Fibroblast of lung (primary cell): ENCODE results near the gene NUDT21. TPM values are rescaled to one million over a fixed set of nuclear protein-coding genes. Genes with fewer than 3 reads are reported as not detected.

ENCODE experiments used
- DNase-seq, 2 donors: peaks; one replicate each; pipeline versions ENCODE4 v3.0.0 to v3.0.0-alpha.2; 2010; ENCODE audit warnings: low read depth in 2 of 2
- H2AFZ ChIP-seq: 2 replicates; pipeline ENCODE4 v1.5.1; 2012; ENCODE audit warnings: low read length, control low read depth, inconsistent platforms
- H3K27ac ChIP-seq: 2 replicates; pipeline ENCODE4 v1.5.1; 2011; ENCODE audit warnings: low read length, control low read depth; ENCODE audit not compliant: insufficient read depth
- H3K27me3 ChIP-seq: 2 replicates; pipeline ENCODE4 v1.5.1; 2011; ENCODE audit warnings: mild to moderate bottlenecking, low read length; ENCODE audit not compliant: control insufficient read depth, insufficient read depth
- H3K36me3 ChIP-seq: 2 replicates; pipeline ENCODE4 v1.5.1; 2011; ENCODE audit warnings: low read length; ENCODE audit not compliant: control insufficient read depth, insufficient read depth
- H3K4me1 ChIP-seq: 2 replicates; pipeline ENCODE4 v1.5.1; 2011; ENCODE audit warnings: low read length; ENCODE audit not compliant: control insufficient read depth, insufficient read depth; ENCODE audit errors: extremely low read depth
- H3K4me2 ChIP-seq: 2 replicates; pipeline ENCODE4 v1.5.1; 2011; ENCODE audit warnings: low read length, control low read depth; ENCODE audit not compliant: insufficient read depth; ENCODE audit errors: extremely low read depth
- H3K4me3 ChIP-seq, 4 experiments: fragments of 200-600 bp in 1 of 4; sonication (generic) in 1 of 4; replicated peaks in 1 of 4; 2 replicates each; pipeline ENCODE4 v1.5.1; 2011 to 2016; ENCODE audit warnings: low read length in 4 of 4, low read depth in 3 of 4, mild to moderate bottlenecking in 3 of 4, control low read depth in 2 of 4, inconsistent platforms in 1 of 4, mixed read lengths in 1 of 4; ENCODE audit not compliant: insufficient read depth in 1 of 4; ENCODE audit errors: control extremely low read depth in 1 of 4
- H3K79me2 ChIP-seq: 2 replicates; pipeline ENCODE4 v1.5.1; 2012; ENCODE audit warnings: mild to moderate bottlenecking, low read length, inconsistent platforms; ENCODE audit not compliant: control insufficient read depth, insufficient read depth
- H3K9ac ChIP-seq: 2 replicates; pipeline ENCODE4 v1.5.1; 2011; ENCODE audit warnings: mild to moderate bottlenecking, low read length, control low read depth; ENCODE audit not compliant: insufficient read depth
- H3K9me3 ChIP-seq: 2 replicates; pipeline ENCODE4 v1.5.1; 2012; ENCODE audit warnings: low read depth, low read length; ENCODE audit not compliant: control insufficient read depth, insufficient read depth
- H4K20me1 ChIP-seq: 2 replicates; pipeline ENCODE4 v1.5.1; 2011; ENCODE audit warnings: low read length; ENCODE audit not compliant: control insufficient read depth, insufficient read depth; ENCODE audit errors: extremely low read depth
- CTCF ChIP-seq, 2 donors: IDR thresholded peaks in 1 of 2; conservative IDR thresholded peaks in 1 of 2; 1 replicate in 1 of 2; 2 replicates in 1 of 2; pipeline ENCODE4 v1.5.1; 2011 to 2012; ENCODE audit warnings: low read length in 2 of 2, control low read depth in 1 of 2, inconsistent platforms in 1 of 2, low read depth in 1 of 2, mild to moderate bottlenecking in 1 of 2
- EZH2 ChIP-seq: IDR thresholded peaks from 2 replicates; pipeline ENCODE4 v1.5.1; 2012; ENCODE audit warnings: low read length, control low read depth, mild to moderate bottlenecking; ENCODE audit errors: missing control alignments
- polyA plus RNA-seq, 2 donors: library from polyadenylated mRNA; depleted of rRNA in 1 of 2; stranded (reverse) in 1 of 2; unstranded in 1 of 2; fragments of >200 nt; gene quantifications; 2 replicates each; pipeline ENCODE4 v1.2.1, GENCODE V29; 2011 to 2012; ENCODE audit warnings: missing spikeins in 1 of 2
- total RNA-seq: library from RNA; depleted of rRNA; stranded (reverse); fragments of >200 nt; gene quantifications from 2 replicates; pipeline ENCODE4 v1.2.1, GENCODE V29; 2014

Gene NUDT21
- total and polyA plus RNA-seq, 2 donors (not counting 1 experiment from before 2014, with no cell fraction given), result 69.9 to 132 TPM

GRCh38 chr16:56421976-56422669 is 29.0 kb downstream of the NUDT21 start:
- TF ChIP-seq CTCF (conservative IDR thresholded peaks at IDR 0.05 in 1 of 2, IDR thresholded peaks at IDR 0.05 in 1 of 2; ENCODE audit: low read depth in 1 of 2, low read length in 2 of 2) (no peak), EZH2 (no peak)
- Histone ChIP-seq H3K27me3 (no peaks in the 10 kb centered on the region), H3K4me3 (no peak overlapping the region), H3K79me2 (peaks cover 71% of the 10 kb centered on the region), H2AFZ (no peak overlapping the region), H4K20me1 (no peaks in the 10 kb centered on the region), H3K27ac (no peak overlapping the region), H3K4me1 (peaks cover 8% of the 10 kb centered on the region), H3K4me2 (no peak overlapping the region), H3K9ac (no peak overlapping the region), H3K36me3 (no peaks in the 10 kb centered on the region), H3K9me3 (no peaks in the 10 kb centered on the region)
- no peak for DNase-seq

GRCh38 chr16:56421313-56421712 is 29.8 kb downstream of the NUDT21 start:
- no peak overlapping the region for H3K4me3 ChIP-seq
- H3K9ac ChIP-seq, result no peak overlapping the region
- TF ChIP-seq CTCF (conservative IDR thresholded peaks at IDR 0.05 in 1 of 2, IDR thresholded peaks at IDR 0.05 in 1 of 2; ENCODE audit: low read depth in 1 of 2, low read length in 2 of 2) (no peak), EZH2 (no peak)
- peaks cover 8% of the 10 kb centered on the region for H3K4me1 ChIP-seq
- H3K4me2 ChIP-seq, result no peak overlapping the region
- no peaks in the 10 kb centered on the region for H3K36me3 ChIP-seq
- H3K27me3 ChIP-seq, result no peaks in the 10 kb centered on the region
- no peaks in the 10 kb centered on the region for H4K20me1 ChIP-seq
- H3K27ac ChIP-seq, result no peak overlapping the region
- DNase-seq, result no peak
- H3K9me3 ChIP-seq, result no peaks in the 10 kb centered on the region
- H2AFZ ChIP-seq, result no peak overlapping the region
- H3K79me2 ChIP-seq, result peaks cover 78% of the 10 kb centered on the region

- Histone ChIP-seq H3K4me3 (no peak overlapping the region), H3K4me2 (no peak overlapping the region), H3K9me3 (no peaks in the 10 kb centered on the region), H3K79me2 (peaks cover 84% of the 10 kb centered on the region), H3K36me3 (no peaks in the 10 kb centered on the region), H2AFZ (no peak overlapping the region), H4K20me1 (no peaks in the 10 kb centered on the region), H3K9ac (no peak overlapping the region), H3K27ac (no peak overlapping the region), H3K4me1 (peaks cover 8% of the 10 kb centered on the region), H3K27me3 (no peaks in the 10 kb centered on the region)
- TF ChIP-seq EZH2, result no peak
- TF ChIP-seq CTCF (conservative IDR thresholded peaks at IDR 0.05 in 1 of 2, IDR thresholded peaks at IDR 0.05 in 1 of 2; ENCODE audit: low read depth in 1 of 2, low read length in 2 of 2), result no peak
- no peak for DNase-seq
Measured at GRCh38 chr16:56420613-56421012, 30.5 kb downstream of the NUDT21 start.
